ENCODE measurements around the gene KSR2.

GRCh38 chr12:117551665-117552064 is 417.1 kb downstream of the KSR2 start:
- TF ChIP-seq, protein P1, sequence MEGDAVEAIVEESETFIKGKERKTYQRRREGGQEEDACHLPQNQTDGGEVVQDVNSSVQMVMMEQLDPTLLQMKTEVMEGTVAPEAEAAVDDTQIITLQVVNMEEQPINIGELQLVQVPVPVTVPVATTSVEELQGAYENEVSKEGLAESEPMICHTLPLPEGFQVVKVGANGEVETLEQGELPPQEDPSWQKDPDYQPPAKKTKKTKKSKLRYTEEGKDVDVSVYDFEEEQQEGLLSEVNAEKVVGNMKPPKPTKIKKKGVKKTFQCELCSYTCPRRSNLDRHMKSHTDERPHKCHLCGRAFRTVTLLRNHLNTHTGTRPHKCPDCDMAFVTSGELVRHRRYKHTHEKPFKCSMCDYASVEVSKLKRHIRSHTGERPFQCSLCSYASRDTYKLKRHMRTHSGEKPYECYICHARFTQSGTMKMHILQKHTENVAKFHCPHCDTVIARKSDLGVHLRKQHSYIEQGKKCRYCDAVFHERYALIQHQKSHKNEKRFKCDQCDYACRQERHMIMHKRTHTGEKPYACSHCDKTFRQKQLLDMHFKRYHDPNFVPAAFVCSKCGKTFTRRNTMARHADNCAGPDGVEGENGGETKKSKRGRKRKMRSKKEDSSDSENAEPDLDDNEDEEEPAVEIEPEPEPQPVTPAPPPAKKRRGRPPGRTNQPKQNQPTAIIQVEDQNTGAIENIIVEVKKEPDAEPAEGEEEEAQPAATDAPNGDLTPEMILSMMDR (IDR thresholded peaks at IDR 0.05; ENCODE audit: low read depth, low read length): no peak
- TF ChIP-seq EZH2phosphoT487 (IDR thresholded peaks at IDR 0.05; ENCODE audit: low read depth): no peak

Data from OCI-LY3 (cell line).